Astrocyte (in vitro differentiated cells and primary cell): Measurements from ENCODE around the gene MYO1B.

Source experiments
- EZH2 ChIP-seq: IDR thresholded peaks from 2 replicates; pipeline ENCODE4 v1.6.1; 2012; ENCODE audit warnings: mild to moderate bottlenecking, low read length, inconsistent platforms; ENCODE audit not compliant: insufficient read depth
- TF ChIP-seq, protein P1 (sequence below): IDR thresholded peaks from 2 replicates; pipeline ENCODE4 v1.5.1; 2011; ENCODE audit warnings: low read depth, mild to moderate bottlenecking, inconsistent platforms, low read length, moderate library complexity; ENCODE audit not compliant: insufficient read depth

DNA sequence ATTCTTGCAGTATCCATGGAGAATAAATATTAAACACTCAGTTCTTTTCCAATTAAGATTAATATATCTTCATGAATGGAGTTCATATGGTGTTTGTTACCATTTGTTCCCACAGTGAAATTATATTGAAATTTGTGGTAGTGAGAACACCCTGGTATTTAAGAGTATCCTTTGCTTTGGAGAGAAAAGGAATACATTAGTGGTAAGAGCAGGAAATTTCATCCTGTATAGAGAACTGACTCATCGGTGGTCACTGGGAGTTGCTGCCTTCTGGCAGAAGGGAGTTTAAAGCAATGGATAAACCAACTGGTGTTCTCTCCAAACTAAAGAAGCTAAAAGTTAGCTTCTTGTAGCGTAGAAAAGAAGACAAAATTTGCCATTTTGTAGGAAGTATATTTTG lies 107.3 kb downstream of the MYO1B start:
- TF ChIP-seq, protein P1, sequence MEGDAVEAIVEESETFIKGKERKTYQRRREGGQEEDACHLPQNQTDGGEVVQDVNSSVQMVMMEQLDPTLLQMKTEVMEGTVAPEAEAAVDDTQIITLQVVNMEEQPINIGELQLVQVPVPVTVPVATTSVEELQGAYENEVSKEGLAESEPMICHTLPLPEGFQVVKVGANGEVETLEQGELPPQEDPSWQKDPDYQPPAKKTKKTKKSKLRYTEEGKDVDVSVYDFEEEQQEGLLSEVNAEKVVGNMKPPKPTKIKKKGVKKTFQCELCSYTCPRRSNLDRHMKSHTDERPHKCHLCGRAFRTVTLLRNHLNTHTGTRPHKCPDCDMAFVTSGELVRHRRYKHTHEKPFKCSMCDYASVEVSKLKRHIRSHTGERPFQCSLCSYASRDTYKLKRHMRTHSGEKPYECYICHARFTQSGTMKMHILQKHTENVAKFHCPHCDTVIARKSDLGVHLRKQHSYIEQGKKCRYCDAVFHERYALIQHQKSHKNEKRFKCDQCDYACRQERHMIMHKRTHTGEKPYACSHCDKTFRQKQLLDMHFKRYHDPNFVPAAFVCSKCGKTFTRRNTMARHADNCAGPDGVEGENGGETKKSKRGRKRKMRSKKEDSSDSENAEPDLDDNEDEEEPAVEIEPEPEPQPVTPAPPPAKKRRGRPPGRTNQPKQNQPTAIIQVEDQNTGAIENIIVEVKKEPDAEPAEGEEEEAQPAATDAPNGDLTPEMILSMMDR: no peak
- no peak for TF ChIP-seq EZH2
